Muscle layer of colon (tissue), 2 donors: ENCODE results near the gene PASK.

Source experiments
- H3K27ac ChIP-seq: one replicate; pipeline ENCODE4 v1.7.0; 2013; ENCODE audit warnings: low read depth, mild to moderate bottlenecking, low read length, moderate library complexity
- H3K27me3 ChIP-seq, 2 donors: one replicate each; pipeline ENCODE4 v1.7.0; 2013; ENCODE audit warnings: low read length in 2 of 2, mild to moderate bottlenecking in 2 of 2; ENCODE audit not compliant: insufficient read depth in 2 of 2, control insufficient read depth in 1 of 2
- H3K36me3 ChIP-seq: one replicate; pipeline ENCODE4 v1.7.0; 2013; ENCODE audit warnings: mild to moderate bottlenecking, low read length; ENCODE audit not compliant: insufficient read depth
- H3K4me1 ChIP-seq: one replicate; pipeline ENCODE4 v1.7.0; 2013; ENCODE audit warnings: mild to moderate bottlenecking, low read length; ENCODE audit not compliant: insufficient read depth
- H3K4me3 ChIP-seq, 2 donors: one replicate each; pipeline ENCODE4 v1.7.0; 2013; ENCODE audit warnings: low read length in 2 of 2, low read depth in 1 of 2, mild to moderate bottlenecking in 1 of 2, moderate library complexity in 1 of 2
- H3K9ac ChIP-seq: one replicate; pipeline ENCODE4 v1.7.0; 2013; ENCODE audit warnings: low read length
- H3K9me3 ChIP-seq: one replicate; pipeline ENCODE4 v1.7.0; 2013; ENCODE audit warnings: mild to moderate bottlenecking, low read length
- donor health status: abdominal sarcoma.
- donor health status: Adenocarcinoma of cecum.

PASK gene

GRCh38 chr2:241132538-241133435 lies 16.5 kb downstream of the PASK start:
- H3K36me3 ChIP-seq = no peaks in the 10 kb centered on the region
- no peaks in the 10 kb centered on the region for H3K4me1 ChIP-seq
- H3K27ac ChIP-seq = no peak overlapping the region
- H3K9me3 ChIP-seq = no peaks in the 10 kb centered on the region
- no peaks in the 10 kb centered on the region for H3K27me3 ChIP-seq
- no peak overlapping the region for H3K9ac ChIP-seq
- H3K4me3 ChIP-seq = no peak overlapping the region

- H3K36me3 ChIP-seq = no peaks in the 10 kb centered on the region
- no peaks in the 10 kb centered on the region for H3K4me1 ChIP-seq
- H3K9me3 ChIP-seq = no peaks in the 10 kb centered on the region
- H3K27ac ChIP-seq = no peak overlapping the region
- H3K27me3 ChIP-seq = no peaks in the 10 kb centered on the region
- no peak overlapping the region for H3K9ac ChIP-seq
- H3K4me3 ChIP-seq = no peak overlapping the region
Observed at GRCh38 chr2:241131531-241131930, 17.7 kb downstream of the PASK start.

GRCh38 chr2:241130316-241130715 lies 19.0 kb downstream of the PASK start:
- H3K9me3 ChIP-seq = no peaks in the 10 kb centered on the region
- H3K27ac ChIP-seq = no peak overlapping the region
- H3K27me3 ChIP-seq = no peaks in the 10 kb centered on the region

GRCh38 chr2:241129086-241129871 lies 20.0 kb downstream of the PASK start:
- Histone ChIP-seq H3K36me3 (no peaks in the 10 kb centered on the region), H3K4me3 (no peak overlapping the region), H3K27ac (no peak overlapping the region), H3K27me3 (no peaks in the 10 kb centered on the region), H3K9me3 (no peaks in the 10 kb centered on the region), H3K9ac (no peak overlapping the region), H3K4me1 (no peaks in the 10 kb centered on the region)

More at GRCh38 chr2:241130316-241130715, 19.0 kb downstream of the PASK start:
- Histone ChIP-seq H3K36me3 (no peaks in the 10 kb centered on the region), H3K4me3 (no peak overlapping the region), H3K4me1 (no peaks in the 10 kb centered on the region), H3K9ac (no peak overlapping the region)

- no peaks in the 10 kb centered on the region for H3K36me3 ChIP-seq
- no peak overlapping the region for H3K27ac ChIP-seq
- no peak overlapping the region for H3K4me3 ChIP-seq
- no peak overlapping the region for H3K9ac ChIP-seq
- H3K4me1 ChIP-seq = no peaks in the 10 kb centered on the region
- H3K27me3 ChIP-seq = no peaks in the 10 kb centered on the region
- no peaks in the 10 kb centered on the region for H3K9me3 ChIP-seq
Observed at GRCh38 chr2:241128266-241128665, 21.0 kb downstream of the PASK start.

- Histone ChIP-seq H3K27ac (no peak overlapping the region), H3K4me1 (no peaks in the 10 kb centered on the region), H3K9me3 (no peaks in the 10 kb centered on the region), H3K4me3 (no peak overlapping the region), H3K9ac (no peak overlapping the region), H3K36me3 (no peaks in the 10 kb centered on the region), H3K27me3 (no peaks in the 10 kb centered on the region)
Observed at GRCh38 chr2:241126771-241127202, 22.5 kb downstream of the PASK start.

GRCh38 chr2:241126201-241126611 lies 23.1 kb downstream of the PASK start:
- no peaks in the 10 kb centered on the region for H3K36me3 ChIP-seq
- no peak overlapping the region for H3K9ac ChIP-seq
- H3K27ac ChIP-seq = no peak overlapping the region
- no peaks in the 10 kb centered on the region for H3K4me1 ChIP-seq
- H3K4me3 ChIP-seq = no peak overlapping the region
- no peaks in the 10 kb centered on the region for H3K9me3 ChIP-seq
- H3K27me3 ChIP-seq = no peaks in the 10 kb centered on the region

- no peak overlapping the region for H3K4me3 ChIP-seq
- no peak overlapping the region for H3K9ac ChIP-seq
- H3K9me3 ChIP-seq = no peaks in the 10 kb centered on the region
- H3K36me3 ChIP-seq = no peaks in the 10 kb centered on the region
- no peaks in the 10 kb centered on the region for H3K4me1 ChIP-seq
- no peak overlapping the region for H3K27ac ChIP-seq
- H3K27me3 ChIP-seq = no peaks in the 10 kb centered on the region
Observed at GRCh38 chr2:241125626-241126025, 23.6 kb downstream of the PASK start.

GRCh38 chr2:241123816-241124536 lies 25.3 kb downstream of the PASK start:
- H3K27ac ChIP-seq = no peak overlapping the region
- no peaks in the 10 kb centered on the region for H3K27me3 ChIP-seq
- H3K36me3 ChIP-seq = no peaks in the 10 kb centered on the region
- no peak overlapping the region for H3K4me3 ChIP-seq
- no peaks in the 10 kb centered on the region for H3K4me1 ChIP-seq
- H3K9me3 ChIP-seq = no peaks in the 10 kb centered on the region
- H3K9ac ChIP-seq = no peak overlapping the region

GRCh38 chr2:241122376-241123002 lies 26.8 kb downstream of the PASK start:
- Histone ChIP-seq H3K9me3 (no peaks in the 10 kb centered on the region), H3K27ac (no peak overlapping the region), H3K36me3 (no peaks in the 10 kb centered on the region), H3K27me3 (no peaks in the 10 kb centered on the region), H3K9ac (no peak overlapping the region), H3K4me1 (no peaks in the 10 kb centered on the region), H3K4me3 (no peak overlapping the region)

GRCh38 chr2:241121008-241121407 lies 28.3 kb downstream of the PASK start:
- no peak overlapping the region for H3K27ac ChIP-seq
- H3K36me3 ChIP-seq = no peaks in the 10 kb centered on the region
- H3K4me1 ChIP-seq = no peaks in the 10 kb centered on the region
- no peaks in the 10 kb centered on the region for H3K27me3 ChIP-seq
- H3K9me3 ChIP-seq = no peaks in the 10 kb centered on the region
- H3K4me3 ChIP-seq = no peak overlapping the region
- H3K9ac ChIP-seq = no peak overlapping the region
